ENCODE data around the gene ATXN1.

ATXN1 gene

DNA sequence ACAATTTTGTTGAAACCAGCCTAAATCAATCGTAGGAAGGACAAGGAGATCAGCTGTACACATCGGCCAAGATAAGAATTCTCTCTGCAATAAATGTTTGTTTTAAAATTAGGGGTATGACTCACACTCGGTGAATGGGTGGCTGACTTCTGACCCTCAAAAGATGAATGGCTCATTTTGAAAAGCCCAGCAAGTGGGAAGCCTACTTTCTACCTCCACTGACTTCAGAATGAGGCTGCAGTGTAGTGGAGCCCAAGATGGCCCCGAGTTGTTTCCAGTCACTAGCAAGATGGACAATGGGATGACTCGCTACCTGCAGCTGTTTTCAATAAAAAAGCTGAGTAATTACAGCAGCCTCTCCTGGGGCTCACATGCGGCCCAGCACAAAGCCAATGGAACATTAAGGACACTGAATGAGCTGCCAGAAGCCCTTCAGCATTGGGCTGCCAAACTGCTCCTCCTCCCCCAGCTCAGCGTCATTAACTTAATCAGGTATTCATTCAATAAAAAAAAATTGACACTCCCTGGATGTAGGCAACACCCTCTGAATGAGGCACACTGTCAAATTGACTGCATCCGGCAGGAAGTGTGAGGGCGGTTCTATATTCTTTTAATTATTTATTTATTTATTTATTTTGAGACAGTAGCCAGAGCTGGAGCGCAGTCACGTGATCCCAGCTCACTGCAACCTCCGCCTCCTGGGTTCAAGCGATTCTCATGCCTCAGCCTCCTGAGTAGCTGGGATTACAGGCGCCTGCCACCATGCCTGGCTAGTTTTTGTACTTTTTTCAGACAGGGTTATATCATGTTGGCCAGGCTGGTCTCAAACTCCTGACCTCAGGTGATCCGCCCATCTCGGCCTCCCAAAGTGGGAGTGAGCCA is 415.6 kb downstream of the ATXN1 start:
- no peak for DNase-seq

DNA sequence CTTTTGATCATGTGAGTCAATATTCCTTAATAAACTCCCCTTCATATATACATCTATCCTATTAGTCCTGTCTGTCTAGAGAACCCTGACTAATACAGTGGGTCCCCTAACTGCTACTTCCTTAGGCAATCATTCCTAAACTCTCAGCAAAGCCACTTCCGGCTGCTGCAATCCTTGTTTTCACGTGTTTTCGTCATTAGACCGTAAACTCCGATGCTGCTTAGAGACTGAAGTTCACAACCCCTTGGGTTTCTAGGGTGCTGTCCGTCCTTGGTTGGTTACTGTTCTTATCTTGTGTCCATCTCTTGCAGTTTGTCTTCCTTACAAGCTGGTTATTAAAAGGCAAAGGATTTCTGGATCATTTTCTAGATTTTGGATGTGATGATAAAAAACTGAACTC is 416.5 kb downstream of the ATXN1 start:
- no peak for DNase-seq

DNA sequence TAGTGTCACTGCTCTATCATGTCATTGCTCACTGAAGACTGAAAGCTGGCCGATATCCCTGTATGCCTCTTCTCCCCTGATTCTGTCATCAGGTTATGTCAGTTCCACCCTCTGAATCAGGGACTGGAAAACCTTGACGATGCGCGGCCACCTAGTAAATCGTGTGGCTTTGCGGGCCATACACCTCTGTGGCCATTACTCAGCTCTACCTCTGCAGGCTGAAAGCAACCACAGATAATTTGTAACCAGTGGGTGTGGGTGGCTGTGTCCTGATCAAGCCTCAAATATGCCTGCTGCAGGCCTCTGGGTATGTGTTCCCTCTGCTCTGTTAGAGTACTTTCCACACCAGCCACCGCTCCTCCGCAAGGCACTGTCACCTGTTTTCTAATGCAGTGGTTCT is 417.7 kb downstream of the ATXN1 start:
- DNase-seq: no peak

DNA sequence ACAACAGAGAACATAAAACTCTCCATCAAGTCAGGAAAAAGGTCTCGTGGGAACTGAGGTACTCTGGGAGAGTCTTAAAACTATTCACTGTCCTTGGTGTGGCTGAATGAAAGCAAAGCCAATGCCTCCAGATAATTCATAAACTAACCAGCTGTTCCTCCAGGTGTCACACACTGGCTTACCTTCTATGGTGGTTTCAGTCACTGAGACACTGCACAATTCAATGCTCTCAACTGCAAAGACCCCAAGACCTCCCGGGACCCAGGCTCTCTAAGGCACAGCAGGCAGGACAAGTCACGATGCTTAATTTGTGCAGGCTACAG is 422.0 kb downstream of the ATXN1 start:
- DNase-seq: no peak

DNA sequence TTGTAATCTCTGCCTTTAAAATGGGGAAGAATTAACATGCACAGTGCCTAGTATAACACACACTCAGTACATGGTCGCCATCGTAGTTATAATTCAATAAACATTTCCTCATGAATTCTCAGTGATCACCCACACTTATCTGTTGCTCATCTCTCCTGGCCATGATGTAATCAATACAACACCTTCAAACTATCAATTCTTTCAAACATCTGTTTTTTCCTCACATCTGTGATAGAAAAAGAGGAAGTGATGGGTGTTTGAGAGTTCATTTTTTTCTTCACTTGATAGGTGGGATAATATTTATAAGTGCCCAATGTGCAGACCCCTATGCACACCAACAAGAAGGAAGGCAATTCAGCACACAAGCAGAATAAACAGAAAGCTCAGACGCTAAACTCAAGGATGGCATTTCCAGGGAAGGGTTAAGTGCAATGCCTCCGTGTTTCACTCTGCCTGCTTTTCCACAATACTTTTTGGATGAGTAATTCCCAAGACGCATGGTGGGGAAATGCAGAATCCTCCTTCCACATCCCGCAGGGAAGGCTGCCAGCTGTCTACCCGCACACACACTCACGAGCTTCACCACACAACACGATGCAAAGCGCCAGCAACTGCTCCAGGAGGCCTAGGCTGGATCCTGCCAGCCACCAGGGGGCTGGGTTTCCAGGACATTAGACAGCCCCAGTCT is 422.5 kb downstream of the ATXN1 start:
- DNase-seq: no peak

DNA sequence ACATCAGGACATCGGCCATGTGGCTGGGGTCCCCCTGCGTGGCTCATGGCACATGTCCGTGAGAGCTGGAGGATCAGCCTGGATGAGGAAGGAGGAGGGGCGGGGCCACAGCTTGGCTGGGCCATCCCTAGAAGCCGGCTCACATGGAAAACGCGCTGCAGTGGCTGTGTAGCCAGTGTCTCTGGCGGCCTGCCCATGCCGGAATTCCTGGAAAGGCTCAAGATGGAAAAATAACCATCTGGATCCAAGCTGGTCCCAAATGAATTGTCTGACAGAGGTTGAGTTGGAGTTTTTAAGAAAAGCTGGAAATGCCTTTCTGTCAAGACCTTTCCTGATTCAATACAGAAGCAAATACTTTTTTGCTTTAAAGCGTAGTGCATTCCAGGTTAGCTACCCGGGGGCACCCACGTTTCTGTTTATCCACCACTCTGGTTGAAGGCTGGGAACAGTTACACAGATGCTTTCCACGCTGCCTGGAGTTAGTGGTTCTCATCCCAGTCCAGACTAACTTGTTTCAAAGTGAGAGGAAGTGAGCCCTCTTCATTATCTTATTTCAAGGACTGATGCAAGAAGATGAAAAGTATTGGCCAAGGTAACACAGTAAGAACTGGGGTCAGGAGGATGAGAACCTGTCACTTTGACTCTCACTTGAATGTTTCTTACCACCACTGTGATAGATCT is 423.8 kb downstream of the ATXN1 start:
- DNase-seq: no peak

DNA sequence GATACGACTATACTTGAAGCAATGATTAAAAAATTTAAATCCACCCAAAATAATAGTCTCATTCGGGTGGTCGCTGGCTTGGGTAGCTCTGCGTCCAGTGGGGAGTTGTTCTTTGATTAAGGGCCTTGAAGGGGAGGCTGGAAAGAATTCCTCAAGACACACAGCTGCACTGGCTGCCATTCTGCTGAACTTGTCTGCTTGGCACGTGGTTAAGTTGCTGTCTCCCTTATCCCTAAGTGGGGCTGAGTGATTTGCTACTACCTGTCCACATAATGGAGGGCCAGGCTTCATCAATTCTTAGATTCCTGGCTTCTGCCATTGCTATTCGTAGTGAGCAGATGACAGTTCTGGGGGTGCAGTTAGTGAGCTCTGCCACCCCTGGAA is 424.4 kb downstream of the ATXN1 start:
- no peak for DNase-seq

DNA sequence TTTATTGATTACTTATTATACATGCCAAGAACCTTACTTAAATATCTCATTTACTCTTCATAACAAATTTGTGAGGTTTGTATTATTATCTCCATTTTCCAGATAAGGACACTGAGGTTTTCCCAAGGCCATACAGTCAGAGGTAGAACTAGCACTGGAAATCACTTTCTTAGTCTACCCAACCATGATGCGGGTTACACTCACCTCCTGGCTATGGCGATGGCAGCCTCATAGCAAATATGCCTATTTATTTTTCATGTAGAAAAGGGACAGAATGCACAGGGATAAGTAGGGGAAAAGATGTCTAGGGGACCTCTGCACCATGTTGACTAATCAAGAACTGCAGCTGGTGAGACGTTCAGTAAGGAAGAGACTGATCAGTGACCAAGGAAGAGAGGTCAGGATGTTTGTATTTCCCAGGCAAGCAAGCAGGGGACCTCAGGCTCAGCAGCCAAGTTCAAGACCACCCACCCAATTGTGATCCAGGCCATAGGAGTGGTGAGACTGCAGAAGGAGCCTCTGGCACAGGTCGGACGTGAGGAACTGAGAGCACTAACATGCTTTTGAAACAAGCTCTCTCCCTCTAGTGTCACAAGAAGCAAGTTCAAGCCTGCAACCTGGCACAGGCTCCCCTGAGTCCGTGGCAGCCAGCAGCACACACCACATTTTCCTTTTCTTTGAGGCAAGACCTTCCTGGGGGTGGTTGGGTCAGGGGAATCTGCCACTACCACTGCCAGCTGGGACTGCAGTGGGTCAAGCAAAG is 425.0 kb downstream of the ATXN1 start:
- DNase-seq: no peak

DNA sequence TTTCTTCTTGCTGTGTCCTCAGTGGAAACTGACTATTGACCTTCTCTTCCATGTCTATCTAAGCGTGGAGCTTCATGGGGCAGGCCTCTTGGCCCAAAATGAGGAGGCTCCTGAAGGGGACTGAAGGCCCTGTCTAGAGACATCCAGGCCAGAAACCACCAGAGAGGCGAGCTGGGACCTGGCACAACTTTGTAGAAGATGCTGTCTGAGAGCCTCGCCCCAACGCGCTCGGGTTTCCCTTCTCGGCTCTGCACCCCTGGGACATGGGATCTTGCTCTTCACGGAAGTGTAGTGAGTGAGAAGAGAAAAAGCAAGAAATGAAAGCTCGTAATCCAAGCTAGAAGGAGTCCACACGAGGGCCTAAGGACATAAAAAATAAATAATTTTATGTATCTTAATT is 426.1 kb downstream of the ATXN1 start:
- DNase-seq: no peak

DNA sequence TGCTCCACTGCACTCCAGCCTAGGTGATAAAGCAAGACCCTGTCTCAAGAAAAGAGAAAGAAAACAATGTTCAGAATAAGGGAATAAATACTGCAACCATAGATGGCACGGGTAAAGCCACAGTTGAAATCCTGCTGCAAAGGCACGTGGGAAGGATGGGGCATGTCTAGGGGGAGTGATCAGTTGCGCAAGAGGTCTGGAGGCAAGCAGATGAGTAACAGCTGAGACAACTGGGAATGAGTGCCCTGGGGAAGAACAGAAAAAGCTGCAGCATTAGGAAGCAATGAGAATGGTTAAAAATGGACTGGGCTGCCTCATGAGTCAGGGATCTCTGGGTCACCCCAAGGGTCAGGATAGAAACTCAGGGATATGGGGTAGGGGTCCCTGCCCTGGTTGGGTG is 426.6 kb downstream of the ATXN1 start:
- no peak for DNase-seq

DNA sequence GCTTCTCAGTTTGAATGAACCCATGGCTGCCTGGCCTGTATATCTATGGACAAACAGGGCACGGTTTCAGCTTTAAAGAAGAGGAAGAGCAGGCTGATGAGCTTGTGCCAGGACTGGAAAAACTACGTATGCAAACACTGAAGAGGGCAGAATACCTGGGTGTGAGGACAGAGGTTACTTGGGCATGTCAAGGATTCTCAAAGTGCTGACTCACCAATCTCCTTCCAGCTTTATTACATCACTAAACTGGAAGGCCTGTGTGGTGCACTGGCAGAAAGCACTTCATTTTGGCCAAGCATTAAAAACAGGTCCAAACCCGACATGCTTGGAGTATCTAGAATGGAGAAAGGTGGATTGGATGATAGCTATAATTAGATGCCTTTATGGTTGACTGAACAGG is 427.7 kb downstream of the ATXN1 start:
- no peak for DNase-seq

DNA sequence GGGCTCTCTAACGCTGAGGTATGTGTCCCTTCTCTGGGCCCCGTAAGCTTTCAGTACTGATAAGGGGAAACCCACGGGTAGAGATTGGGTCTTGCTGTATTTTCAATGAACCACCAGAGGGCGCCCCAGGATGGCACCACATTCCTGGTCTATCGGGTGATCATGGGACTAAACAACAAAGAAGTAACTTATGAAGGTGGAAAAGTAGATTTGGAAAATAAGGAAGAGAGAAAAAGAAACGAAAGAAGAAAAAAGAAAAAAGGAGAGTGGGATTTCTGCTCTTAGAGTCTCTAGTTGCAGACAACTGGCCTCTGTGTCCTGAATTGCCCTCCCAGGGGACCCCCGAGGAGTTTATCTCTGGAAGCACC is 429.1 kb downstream of the ATXN1 start:
- DNase-seq: peak; percentile 71

DNA sequence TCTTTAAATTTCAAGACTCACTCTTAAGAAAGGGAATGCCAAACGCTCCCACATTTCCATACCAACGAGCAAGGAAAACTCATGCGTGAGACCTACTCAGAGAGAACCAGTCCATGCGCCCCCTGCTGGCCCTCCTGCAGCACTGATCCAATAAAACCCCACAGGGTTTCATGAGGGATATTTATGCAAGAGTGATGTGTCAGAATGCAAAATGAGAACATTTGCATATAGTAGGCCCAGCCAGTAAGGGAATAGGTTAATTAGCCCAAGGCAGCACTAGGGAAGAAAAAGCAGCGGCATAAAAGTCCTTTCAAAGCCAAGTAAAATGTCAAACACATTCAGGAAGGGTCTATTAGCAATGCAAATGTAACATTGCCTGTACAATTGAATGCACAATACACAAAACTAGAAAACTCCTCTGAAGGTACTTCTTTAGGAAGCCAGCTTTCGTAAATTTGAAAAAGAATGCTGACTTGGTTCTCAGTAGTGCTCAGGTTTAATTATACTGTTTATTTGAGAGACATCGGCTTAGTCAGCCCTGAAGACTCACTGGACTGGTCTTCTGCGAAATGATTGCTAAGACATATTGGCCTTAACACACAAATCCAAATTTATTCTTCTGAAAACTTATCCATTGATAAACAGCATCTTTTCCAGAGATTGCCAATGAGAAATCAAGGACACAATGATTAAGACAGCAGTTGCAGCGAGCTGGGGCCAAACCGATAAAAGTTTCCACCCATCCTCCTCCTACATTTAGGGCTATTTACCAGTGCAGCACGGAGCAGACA is 429.7 kb downstream of the ATXN1 start:
- peak; percentile 34 for DNase-seq

DNA sequence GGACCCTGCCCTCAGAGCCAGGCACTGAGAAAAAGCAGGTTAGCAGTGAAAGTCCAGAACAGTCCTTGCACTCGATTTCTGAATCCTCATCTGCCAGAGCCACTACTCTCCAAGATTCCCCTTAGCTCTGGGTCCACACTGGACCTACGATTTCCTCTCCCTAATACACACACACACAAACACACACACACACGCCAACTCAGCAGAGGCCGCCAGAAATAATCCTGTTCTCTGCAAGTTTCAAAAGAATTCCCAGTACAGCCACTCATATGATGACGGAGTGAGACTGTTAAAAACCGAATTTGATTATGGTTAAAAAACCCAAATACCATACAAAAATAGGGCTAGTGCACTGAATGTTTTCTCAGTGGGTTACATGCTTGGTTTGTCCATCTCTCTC is 432.0 kb downstream of the ATXN1 start:
- DNase-seq: no peak

DNA sequence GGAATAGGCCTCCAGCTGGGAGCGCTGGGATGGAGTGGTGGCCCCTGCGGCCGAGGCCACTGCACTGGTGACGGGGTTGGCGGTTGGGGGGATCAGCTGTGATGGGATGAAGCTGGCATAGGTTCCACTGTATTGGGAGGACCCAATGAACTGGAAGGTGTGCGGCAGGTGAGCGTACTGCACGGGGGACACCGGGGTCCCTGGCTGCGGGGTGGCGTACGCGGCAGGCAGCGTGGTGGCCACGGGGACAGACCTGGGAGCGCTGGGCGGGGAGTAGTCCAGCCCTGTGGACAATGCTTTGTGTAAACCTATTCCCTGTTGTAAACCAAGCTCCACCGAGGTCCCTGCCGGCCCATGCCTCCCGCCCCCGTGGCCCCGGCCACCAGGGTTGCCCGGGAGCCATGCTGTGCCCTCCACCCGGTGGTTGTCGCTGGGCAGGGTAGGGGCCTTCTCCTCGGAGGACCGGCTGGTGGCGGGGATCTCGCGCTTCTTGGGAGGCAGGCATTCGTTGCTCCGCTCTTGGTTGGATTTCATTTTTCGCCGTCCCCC is 433.4 kb downstream of the ATXN1 start:
- DNase-seq: no peak

DNA sequence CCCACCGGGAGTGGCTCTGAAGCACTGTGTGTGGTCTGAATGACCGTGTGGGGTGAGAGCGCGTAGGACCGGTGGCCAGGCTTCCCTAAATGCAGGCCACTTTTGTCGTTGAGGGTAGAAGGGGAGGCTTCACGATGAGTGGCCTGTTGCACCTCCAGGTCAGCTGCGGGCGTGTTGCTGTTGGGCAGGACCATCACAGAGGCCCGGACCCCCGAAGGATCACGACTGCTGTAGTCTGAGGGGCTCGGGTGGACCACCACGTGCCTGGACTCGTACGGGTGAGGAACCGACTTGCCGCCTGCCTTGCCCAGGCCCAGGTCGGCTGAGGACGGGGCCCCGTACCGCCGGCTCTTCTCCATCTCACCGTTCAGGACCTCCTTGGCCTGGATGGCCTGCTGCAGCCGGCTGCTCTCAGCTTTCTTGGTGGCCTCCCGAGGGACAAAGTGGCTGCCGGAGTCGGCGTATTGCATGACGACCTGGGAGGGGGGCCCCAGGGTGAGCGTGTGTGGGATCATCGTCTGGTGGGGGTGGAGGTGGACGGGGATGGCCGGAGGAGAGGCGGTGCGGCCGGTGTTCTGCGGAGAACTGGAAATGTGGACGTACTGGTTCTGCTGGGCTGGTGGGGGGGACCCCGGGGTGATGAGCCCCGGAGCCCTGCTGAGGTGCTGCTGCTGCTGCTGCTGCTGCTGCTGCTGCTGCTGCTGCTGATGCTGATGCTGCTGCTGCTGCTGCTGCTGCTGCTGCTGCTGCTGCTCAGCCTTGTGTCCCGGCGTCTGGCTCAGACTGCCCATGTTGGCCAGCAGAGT is 434.1 kb downstream of the ATXN1 start:
- DNase-seq: peak; percentile 8

DNA sequence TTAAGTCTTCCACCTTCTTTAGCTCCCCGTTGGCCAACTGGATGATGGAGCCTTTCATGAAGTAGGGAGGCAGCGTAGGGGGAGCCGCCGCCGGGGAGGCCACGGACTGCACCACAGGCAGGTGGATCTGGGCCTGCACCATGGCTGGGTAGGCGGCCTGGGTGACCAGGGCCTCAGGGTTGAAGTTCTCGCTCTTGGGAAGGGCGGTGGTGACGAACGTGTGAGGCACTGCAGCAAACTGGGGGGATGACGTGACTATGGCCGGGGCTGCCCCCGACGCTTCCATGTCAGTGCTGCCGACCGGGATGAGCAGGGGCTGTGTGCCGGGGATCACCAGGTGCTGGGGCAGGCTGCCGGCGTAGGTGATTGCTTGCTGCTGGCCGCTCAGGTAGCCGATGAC is 434.7 kb downstream of the ATXN1 start:
- DNase-seq: no peak

DNA sequence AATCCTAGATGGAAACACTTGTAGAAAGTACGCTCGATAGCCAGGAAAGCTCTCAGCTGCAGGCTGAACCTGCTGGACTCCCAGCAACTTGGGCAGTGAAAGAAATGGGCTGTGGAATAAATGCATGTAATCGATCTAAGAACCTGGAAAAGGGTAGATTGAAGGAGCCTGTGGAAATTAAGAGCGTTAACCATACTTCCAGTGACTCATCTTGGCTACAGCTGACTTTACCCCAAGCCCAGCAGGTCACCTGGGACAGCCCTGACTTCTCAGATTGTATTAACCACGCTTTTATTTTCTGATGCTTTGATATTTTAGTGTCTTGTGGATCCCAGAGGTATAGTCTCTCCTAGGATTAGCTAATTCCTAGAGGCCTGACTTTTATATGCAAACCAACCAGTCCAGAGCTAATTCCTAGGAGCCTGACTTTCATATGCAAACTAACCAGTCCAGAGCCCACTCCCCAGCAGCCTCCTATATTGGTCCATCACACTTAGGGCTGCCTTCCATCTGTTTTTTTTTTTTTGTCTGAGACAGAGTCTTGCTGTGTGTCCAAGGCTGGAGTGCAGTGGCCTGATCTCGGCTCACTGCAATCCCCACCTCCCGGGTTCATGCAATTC is 436.5 kb downstream of the ATXN1 start:
- no peak for DNase-seq

DNA sequence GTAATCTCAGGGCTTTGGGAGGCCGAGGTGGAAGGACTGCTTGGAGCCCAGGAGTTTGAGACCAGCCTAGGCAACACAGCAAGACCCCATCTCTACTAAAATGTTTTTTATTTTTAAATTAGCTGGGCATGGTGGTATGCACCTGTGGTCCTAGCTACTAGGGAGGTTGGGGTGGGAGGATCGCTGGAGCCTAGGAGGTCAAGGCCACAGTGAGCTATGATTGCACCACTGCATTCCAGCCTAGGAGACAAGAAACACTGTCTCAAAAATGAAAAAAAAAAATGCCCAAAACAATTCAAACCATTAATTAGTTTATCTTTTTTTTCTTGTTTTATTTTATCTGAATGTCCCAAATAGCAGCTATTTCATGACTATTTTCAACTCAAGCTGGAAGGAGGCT is 437.1 kb downstream of the ATXN1 start:
- no peak for DNase-seq

DNA sequence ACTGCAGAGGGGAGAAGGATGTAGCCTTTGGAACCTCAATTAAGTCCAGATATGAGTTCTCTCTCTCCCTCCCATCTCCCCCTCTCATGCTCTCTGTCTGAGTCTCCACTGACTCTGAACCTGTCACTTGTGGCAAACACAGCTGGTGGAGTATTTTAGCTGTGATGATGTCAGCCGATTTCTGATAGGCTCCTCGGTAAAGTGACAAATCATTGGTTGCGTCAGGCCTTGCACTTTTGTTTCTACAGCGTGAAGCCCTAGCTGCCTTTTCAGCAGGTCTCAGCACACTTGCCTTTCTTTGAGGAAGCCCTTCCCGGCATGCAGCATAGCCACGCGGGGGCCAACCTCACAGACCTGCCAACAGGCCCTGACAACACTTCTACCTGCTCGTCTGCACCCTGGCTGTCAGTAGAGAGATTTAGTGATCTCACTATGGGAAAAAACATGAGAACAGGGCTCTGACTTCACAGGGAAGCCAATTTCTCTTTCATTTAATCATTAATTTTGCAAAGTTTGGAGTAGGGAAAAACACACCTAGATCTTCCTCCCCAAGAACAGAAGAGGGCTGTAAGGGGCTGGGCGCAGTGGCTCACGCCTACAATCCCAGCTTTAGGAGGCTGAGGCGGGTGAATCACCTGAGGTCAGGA is 438.5 kb downstream of the ATXN1 start:
- peak; percentile 88 for DNase-seq

Measured in NK-92 treated with Interleukin-12 subunit alpha and Interleukin-12 subunit beta, amount 100 ng/mL, for 24 hours (cell line).